NCI-H345 (cell line): Measurements from ENCODE around the gene OGFOD2.

Experiments used
- DNase-seq: peaks from one replicate; lab custom pipeline; 2025; lab: John Stamatoyannopoulos, UW

Gene OGFOD2

DNA sequence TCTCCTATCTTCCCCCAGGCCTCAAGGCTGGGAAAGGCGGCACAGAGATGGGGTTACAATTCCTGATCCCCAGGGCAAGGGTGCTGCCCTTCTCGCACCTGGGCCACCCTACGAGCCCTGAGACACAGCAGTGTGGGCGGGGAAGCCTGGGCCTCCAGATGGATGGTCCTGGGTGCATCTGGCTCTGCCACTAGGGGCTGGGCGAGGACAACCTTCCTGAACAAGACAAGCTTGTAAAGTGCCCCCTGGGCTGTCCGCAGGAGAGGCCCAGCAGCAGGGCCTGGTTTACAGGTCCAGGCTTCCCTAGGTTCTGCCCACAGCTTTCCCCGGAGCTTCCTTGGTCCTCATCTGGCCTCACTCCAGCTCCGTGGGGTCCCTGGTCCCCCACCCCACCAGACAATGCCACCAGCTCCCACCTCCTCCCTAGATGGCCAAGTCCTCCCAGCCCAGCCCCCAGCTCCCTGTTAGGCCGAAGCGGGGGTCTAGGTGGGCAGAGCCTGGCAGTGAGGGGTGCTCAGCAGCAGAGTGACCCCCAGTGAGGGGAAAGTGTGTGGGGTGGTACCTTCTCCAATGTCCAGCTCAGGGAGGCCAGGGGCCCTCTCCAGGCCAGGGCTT, 14.3 kb downstream of the OGFOD2 start:
- DNase-seq: no peak

- DNase-seq: no peak
Observed at GRCh38 chr12:122989874-122990419, 14.9 kb downstream of the OGFOD2 start.

GRCh38 chr12:122990561-122990960, 15.5 kb downstream of the OGFOD2 start:
- no peak for DNase-seq

DNA sequence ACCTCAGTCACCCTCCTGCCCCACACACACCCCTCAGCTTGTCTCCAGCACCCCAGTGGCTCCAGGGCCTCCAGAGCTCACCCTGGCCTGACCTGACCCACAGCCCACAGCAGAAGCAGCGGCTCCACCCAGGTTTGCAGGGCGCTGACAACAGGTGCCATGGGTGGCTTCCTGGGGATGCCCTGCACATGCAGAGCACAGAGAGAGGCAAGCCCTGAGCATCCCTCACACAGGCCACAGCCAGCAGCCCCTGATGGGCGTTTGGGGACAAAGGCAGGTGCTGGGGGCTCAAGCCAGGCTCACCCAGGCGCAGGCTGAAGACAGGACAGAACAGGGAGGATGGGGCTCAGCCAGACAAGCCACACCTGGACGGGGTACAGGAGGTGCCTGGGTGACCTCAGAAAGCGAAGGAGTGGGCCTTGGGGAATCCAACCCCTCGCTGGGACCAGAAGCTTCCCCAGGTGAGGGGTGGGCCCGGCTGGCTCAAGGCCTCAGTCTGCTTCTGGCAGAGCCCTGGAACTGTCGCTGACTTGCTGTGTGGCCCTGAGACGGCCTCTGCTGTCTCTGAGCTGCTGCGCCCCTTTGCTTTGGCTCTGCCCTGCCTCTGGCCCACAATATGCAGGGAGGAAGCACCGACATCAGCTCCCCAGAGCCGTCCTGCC, 16.0 kb downstream of the OGFOD2 start:
- DNase-seq: no peak

GRCh38 chr12:122991623-122992275, 16.7 kb downstream of the OGFOD2 start:
- no peak for DNase-seq

DNA sequence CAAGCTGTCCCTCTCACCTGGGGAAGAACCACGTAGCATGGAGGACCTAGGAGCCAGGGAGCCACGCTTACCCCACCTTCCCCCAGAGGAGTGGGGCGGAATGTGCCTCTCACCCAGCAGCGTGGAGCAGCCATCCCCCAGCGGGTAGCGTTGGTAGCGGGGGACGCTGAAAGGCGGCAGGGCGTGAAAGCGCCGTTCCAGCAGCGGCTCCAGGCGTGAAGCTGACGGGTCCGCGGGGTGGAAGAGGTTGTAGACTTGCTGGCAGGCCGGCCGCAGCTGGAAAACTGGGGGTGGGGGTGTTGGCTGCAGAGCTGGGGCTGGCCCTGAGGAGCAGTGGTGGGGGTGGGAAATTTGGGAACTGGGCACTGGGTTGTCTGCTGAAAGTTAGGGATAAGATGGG, 17.3 kb downstream of the OGFOD2 start:
- DNase-seq: no peak

DNA sequence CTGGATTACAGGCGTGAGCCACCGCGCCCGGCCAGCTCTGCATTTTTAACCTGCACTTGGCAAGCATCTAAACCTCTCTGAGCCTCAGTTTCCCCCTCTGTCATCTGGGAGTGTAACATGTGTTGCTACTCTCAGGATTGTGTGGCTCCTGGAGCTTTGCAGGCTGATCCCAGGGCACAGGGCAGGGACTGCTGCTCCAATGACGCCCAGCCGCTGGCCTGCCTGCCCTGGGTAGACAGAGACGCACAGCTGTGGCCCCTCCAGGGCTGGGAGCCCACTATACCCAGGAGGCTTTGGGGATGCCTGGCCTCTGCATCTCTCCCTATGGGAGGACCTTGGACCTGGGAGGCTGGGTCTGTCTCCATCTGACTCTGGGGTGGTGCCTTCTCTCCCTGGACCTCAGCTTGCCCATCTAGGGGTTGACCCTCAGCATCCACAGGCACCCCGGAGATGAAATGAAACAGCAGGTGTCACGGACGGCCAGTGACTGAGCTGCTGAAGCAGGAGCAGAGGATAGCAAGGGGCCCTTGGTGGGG, 19.2 kb downstream of the OGFOD2 start:
- no peak for DNase-seq

GRCh38 chr12:122994781-122995502, 19.9 kb downstream of the OGFOD2 start:
- no peak for DNase-seq

- DNase-seq: no peak
Observed at GRCh38 chr12:122995503-122996187, 20.6 kb downstream of the OGFOD2 start.

GRCh38 chr12:122996188-122996601, 21.2 kb downstream of the OGFOD2 start:
- no peak for DNase-seq

DNA sequence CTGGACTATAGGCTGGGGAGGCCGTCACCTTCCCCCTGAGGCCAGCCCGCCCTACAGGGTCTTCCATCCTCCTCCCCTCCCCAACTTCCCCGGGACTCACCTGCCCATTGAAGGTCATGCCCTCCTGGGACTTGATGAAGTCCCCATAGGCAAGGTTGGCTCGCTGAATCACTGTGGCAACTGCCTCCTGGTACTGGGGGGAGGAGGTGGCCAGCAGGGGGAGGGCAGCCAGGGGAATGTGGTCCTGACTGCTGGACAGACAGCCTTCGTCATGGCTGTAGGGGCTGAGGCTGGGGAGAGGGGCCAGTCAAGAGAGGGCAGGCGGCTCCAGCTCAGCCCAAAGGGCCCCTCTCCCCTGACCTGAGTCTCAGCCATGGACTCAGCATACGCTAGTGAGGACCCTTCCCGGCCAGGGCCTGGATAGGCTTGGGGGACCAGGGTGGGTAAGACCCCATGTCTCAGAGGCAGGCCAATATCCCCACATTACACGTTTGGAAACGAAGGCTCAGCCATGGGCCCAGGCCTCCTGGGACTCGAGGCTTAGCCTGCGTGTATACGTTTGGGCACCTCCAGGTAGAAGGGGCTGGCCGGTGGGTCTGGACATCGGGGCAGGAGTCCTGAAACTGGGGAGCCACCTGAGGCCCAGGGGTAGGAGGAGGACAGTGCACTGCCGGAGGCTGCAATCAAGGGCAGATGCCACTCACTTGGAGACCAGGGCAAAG, 21.7 kb downstream of the OGFOD2 start:
- no peak for DNase-seq

GRCh38 chr12:122997343-122998250, 22.6 kb downstream of the OGFOD2 start:
- no peak for DNase-seq

DNA sequence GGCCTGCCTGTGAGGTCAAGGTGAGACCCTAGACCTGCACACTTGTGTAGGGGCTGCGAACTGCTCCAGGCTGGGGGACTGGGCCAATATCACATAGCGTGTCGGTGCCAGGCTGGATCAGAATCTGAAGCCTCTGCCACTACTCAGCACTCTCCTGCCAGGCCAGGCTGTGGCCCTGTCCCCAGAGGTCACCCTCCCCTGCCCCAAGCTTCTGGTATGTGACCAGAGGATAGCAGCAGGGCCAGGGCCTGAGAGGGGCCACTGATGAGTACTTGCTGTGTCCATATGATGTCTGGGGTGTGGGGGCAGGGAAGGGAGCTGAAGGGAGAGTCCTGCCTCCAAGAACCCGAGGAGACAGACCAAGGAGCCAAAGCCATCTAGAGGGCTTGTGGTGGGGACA, 23.3 kb downstream of the OGFOD2 start:
- DNase-seq: no peak

DNA sequence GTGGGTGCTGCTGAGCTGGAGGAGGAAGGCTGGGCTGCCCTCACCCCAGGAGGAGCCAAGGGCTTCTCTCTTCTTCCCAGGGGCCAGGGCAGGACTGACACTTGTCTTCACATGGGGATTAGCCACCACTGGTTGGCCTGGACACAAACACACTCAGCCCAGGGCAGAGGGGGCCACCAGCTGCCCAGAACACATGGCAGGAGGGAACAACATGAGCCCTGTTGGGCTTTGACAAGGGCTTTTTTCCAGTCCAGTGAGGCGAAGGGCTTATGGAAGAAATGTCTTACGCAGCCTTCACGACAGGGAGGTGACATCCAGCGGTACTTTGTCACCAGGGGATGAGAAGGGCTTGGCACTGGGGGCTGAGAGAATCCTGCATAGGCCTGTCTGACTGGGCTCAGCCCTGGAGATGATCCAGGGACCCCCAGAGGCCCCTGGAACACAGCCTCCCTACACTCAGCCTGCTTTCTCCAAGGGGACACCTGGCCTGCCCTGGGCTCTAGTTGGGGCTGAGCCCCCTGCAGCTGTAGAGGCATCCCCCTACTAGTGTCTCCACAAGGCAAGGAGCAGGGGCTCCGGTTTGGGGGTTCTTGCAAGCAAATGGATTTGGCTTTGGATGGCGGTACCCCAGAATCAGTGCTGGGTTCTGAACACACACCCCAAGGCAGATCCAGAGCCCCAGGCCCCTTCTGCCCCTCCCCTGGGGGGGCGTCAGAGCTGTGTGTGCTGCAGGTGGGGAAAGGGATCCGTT, 24.3 kb downstream of the OGFOD2 start:
- DNase-seq: no peak

- DNase-seq: no peak
Observed at GRCh38 chr12:122999986-123000420, 25.0 kb downstream of the OGFOD2 start.

- no peak for DNase-seq
Observed at GRCh38 chr12:123000578-123000977, 25.5 kb downstream of the OGFOD2 start.

- no peak for DNase-seq
Observed at GRCh38 chr12:123001464-123001863, 26.4 kb downstream of the OGFOD2 start.

DNA sequence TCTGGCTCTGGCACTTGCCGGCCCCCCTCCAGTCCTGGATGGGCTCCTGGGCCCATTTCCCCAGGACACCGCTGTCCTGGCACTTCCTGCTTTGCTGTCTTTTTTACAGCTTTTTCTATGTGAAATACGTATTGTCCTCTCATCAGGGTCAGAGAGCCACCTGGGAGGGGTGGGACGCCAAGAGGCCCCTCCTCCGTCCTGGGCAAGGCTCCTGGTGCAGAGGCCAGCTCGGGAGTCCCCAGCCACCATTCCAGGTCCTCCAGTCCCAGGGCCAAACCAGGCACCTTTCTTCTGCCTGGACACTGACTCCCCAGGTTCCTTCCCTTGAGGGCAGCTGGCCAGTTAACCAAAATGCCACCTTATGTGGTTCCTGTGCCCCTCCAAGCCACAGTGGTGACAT, 28.2 kb downstream of the OGFOD2 start:
- DNase-seq: no peak

GRCh38 chr12:123004287-123004686, 29.2 kb downstream of the OGFOD2 start:
- DNase-seq: no peak
